Stomach smooth muscle (tissue), 2 donors: ENCODE data around the gene PCDHB4.
"Not testable (repeated sequence)": the region's sequence is repeated elsewhere in the genome, so short reads cannot be mapped to it uniquely, and the experiment has no call there.

ENCODE experiments used
- H3K27ac ChIP-seq: one replicate; pipeline ENCODE4 v1.7.0; 2013; ENCODE audit warnings: mild to moderate bottlenecking, low read length, inconsistent platforms
- H3K27me3 ChIP-seq, 2 donors: one replicate each; pipeline ENCODE4 v1.7.0; 2013; ENCODE audit warnings: low read length in 2 of 2; ENCODE audit not compliant: insufficient read depth in 2 of 2, control insufficient read depth in 1 of 2
- H3K36me3 ChIP-seq, 2 donors: one replicate each; pipeline ENCODE4 v1.7.0; 2013; ENCODE audit warnings: low read length in 2 of 2; ENCODE audit not compliant: control insufficient read depth in 2 of 2, insufficient read depth in 2 of 2
- H3K4me1 ChIP-seq: one replicate; pipeline ENCODE4 v1.7.0; 2013; ENCODE audit warnings: low read length; ENCODE audit not compliant: control insufficient read depth, insufficient read depth
- H3K4me3 ChIP-seq, 2 donors: one replicate each; pipeline ENCODE4 v1.7.0; 2013; ENCODE audit warnings: low read length in 2 of 2
- H3K9ac ChIP-seq, 2 donors: one replicate each; pipeline ENCODE4 v1.7.0; 2013; ENCODE audit warnings: low read length in 2 of 2, mild to moderate bottlenecking in 1 of 2
- H3K9me3 ChIP-seq, 2 donors: one replicate each; pipeline ENCODE4 v1.7.0; 2013; ENCODE audit warnings: low read length in 2 of 2; ENCODE audit not compliant: control insufficient read depth in 2 of 2
- donor health status: healthy.
- donor health status: Pancreatic carcinoma.

PCDHB4 gene

GRCh38 chr5:141121563-141121962, at the start of gene PCDHB4:
Gene PCDHB4, plus strand, starts transcription at chr5:141121818. Its CDS starts 181 bp downstream, at chr5:141121999.
- Histone ChIP-seq H3K4me3 (peak within 1 kb of the TSS; percentile 18 to 69), H3K27me3 (peaks cover 6% of the 10 kb centered on the region in 2 donors), H3K36me3 (no peaks in the 10 kb centered on the region), H3K9me3 (peaks cover 0 to 3% of the 10 kb centered on the region in 2 donors), H3K9ac (peak within 1 kb of the TSS in 1 of 2 donors; percentile 6), H3K27ac (no peak within 1 kb of the TSS), H3K4me1 (no peaks in the 10 kb centered on the region)

DNA sequence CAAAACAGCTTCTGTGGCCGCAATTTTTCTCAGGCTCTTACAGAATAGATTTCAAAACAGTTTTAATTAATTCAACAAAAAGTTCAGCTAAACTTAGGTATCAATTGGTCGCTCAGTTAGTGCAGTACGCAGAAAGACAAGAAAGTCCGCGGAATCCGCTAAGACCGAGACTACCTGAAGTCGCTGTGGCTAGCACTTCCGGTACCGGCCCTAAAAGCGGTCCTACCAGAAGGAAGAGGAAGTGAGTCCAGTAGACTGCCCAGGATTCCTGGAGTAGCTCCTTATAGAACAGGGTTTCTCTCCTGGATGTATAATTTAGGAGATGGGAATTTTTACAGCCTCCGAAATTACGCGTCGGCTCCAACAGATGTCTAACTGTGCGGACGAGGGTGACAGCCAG, 43.8 kb upstream of the PCDHB4 start:
- no peak overlapping the region for H3K9ac ChIP-seq
- H3K4me1 ChIP-seq = no peaks in the 10 kb centered on the region
- peaks cover 3 to 7% of the 10 kb centered on the region in 2 donors for H3K27me3 ChIP-seq
- peak overlapping the region in 1 of 2 donors; percentile 9 for H3K4me3 ChIP-seq
- no peaks in the 10 kb centered on the region for H3K36me3 ChIP-seq
- peaks cover 0 to 3% of the 10 kb centered on the region in 2 donors for H3K9me3 ChIP-seq
- no peak overlapping the region for H3K27ac ChIP-seq

GRCh38 chr5:141082228-141082627, 39.4 kb upstream of the PCDHB4 start:
- Histone ChIP-seq H3K4me1 (no peaks in the 10 kb centered on the region), H3K4me3 (no peak overlapping the region), H3K27me3 (peaks cover 3 to 7% of the 10 kb centered on the region in 2 donors), H3K9me3 (peaks cover 3% of the 10 kb centered on the region in 2 donors), H3K27ac (no peak overlapping the region), H3K36me3 (no peaks in the 10 kb centered on the region), H3K9ac (no peak overlapping the region)

- Histone ChIP-seq H3K36me3 (no peaks in the 10 kb centered on the region), H3K9me3 (peaks cover 11 to 13% of the 10 kb centered on the region in 2 donors), H3K9ac (peak overlapping the region; percentile 68 to 75), H3K4me3 (peak overlapping the region; percentile 73 to 87), H3K4me1 (no peaks in the 10 kb centered on the region), H3K27me3 (no peaks in the 10 kb centered on the region), H3K27ac (peak overlapping the region; percentile 12)
Observed at GRCh38 chr5:141084487-141084989, 37.1 kb upstream of the PCDHB4 start.

GRCh38 chr5:141094481-141095262, 26.9 kb upstream of the PCDHB4 start, which contains the start of gene PCDHB2:
Gene PCDHB2, plus strand, starts transcription at chr5:141094615. Its CDS starts 176 bp downstream, at chr5:141094791.
- H3K36me3 ChIP-seq = no peaks in the 10 kb centered on the region
- H3K4me3 ChIP-seq = peak within 1 kb of the TSS; percentile 27 to 60
- H3K27me3 ChIP-seq = peaks cover 0 to 2% of the 10 kb centered on the region in 2 donors
- H3K27ac ChIP-seq = no peak within 1 kb of the TSS
- H3K4me1 ChIP-seq = no peaks in the 10 kb centered on the region
- H3K9me3 ChIP-seq = peaks cover 15 to 27% of the 10 kb centered on the region in 2 donors
- peak within 1 kb of the TSS in 1 of 2 donors; percentile 21 for H3K9ac ChIP-seq

GRCh38 chr5:141095263-141095641, 26.4 kb upstream of the PCDHB4 start:
- Histone ChIP-seq H3K9ac (no peak overlapping the region), H3K4me3 (peak overlapping the region in 1 of 2 donors; percentile 60)

DNA sequence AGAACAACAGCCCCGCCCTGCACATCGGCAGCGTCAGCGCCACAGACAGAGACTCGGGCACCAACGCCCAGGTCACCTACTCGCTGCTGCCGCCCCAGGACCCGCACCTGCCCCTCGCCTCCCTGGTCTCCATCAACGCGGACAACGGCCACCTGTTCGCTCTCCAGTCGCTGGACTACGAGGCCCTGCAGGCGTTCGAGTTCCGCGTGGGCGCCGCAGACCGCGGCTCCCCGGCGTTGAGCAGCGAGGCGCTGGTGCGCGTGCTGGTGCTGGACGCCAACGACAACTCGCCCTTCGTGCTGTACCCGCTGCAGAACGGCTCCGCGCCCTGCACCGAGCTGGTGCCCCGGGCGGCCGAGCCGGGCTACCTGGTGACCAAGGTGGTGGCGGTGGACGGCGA, 25.4 kb upstream of the PCDHB4 start:
- not testable (repeated sequence) for H3K9ac ChIP-seq, H3K27me3 ChIP-seq, H3K36me3 ChIP-seq, H3K4me1 ChIP-seq, H3K27ac ChIP-seq, H3K4me3 ChIP-seq
- peaks cover 21 to 31% of the 10 kb centered on the region in 2 donors for H3K9me3 ChIP-seq

More at GRCh38 chr5:141095263-141095641, 26.4 kb upstream of the PCDHB4 start:
- Histone ChIP-seq H3K27ac (no peak overlapping the region), H3K4me1 (no peaks in the 10 kb centered on the region), H3K9me3 (peaks cover 15 to 26% of the 10 kb centered on the region in 2 donors), H3K36me3 (no peaks in the 10 kb centered on the region), H3K27me3 (peaks cover 0 to 2% of the 10 kb centered on the region in 2 donors)

DNA sequence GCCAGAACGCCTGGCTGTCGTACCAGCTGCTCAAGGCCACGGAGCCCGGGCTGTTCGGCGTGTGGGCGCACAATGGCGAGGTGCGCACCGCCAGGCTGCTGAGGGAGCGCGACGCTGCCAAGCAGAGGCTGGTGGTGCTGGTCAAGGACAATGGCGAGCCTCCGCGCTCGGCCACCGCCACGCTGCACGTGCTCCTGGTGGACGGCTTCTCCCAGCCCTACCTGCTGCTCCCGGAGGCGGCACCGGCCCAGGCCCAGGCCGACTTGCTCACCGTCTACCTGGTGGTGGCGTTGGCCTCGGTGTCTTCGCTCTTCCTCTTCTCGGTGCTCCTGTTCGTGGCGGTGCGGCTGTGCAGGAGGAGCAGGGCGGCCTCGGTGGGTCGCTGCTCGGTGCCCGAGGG, 25.0 kb upstream of the PCDHB4 start:
- H3K9ac ChIP-seq, H3K4me3 ChIP-seq, H3K36me3 ChIP-seq, H3K4me1 ChIP-seq, H3K27ac ChIP-seq, H3K27me3 ChIP-seq: not testable (repeated sequence)
- peaks cover 21 to 35% of the 10 kb centered on the region in 2 donors for H3K9me3 ChIP-seq

DNA sequence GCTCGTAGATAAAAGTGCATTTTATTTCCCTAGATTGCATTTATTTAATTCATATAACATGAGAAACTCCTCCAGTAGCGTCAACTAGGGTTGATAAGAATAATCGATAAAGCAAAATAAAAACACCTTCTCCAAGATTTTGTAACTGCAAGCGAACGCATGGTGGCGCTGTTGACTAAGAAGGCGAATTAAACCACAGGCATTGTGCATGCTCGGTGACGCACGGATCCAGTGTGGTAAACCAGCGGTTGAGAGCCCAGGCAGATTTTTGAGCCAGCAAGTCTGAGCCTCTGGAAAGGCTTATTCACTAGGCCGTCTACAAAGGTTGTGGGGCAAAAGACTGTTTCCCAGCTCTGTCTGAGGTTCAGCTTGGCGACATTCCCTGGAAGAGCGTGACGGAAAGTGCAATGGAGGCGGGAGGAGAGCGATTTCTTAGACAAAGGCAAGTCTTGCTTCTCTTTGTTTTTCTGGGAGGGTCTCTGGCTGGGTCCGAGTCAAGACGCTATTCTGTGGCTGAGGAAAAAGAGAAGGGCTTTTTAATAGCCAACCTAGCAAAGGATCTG, 21.3 kb upstream of the PCDHB4 start, which contains the start of gene PCDHB3:
Gene PCDHB3 (plus strand): TSS at position 231 of the 563 bp plus-strand sequence. CDS start 177 bp downstream, at position 408.
- no peaks in the 10 kb centered on the region for H3K36me3 ChIP-seq
- peak within 1 kb of the TSS; percentile 46 to 55 for H3K4me3 ChIP-seq
- H3K27me3 ChIP-seq = no peaks in the 10 kb centered on the region
- H3K9ac ChIP-seq = no peak within 1 kb of the TSS
- H3K4me1 ChIP-seq = no peaks in the 10 kb centered on the region
- H3K27ac ChIP-seq = no peak within 1 kb of the TSS
- H3K9me3 ChIP-seq = peaks cover 8 to 24% of the 10 kb centered on the region in 2 donors

DNA sequence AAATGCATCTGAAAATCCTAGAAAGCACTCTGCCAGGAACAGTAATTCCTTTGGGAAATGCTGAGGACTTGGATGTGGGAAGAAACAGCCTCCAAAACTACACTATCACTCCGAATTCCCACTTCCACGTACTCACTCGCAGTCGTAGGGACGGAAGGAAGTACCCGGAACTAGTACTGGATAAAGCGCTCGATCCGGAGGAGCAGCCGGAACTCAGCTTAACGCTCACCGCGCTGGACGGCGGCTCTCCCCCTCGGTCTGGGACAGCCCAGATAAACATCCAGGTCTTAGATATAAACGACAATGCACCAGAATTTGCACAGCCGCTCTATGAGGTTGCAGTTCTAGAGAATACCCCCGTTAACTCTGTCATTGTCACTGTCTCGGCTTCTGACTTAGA, 20.6 kb upstream of the PCDHB4 start:
- no peak overlapping the region for H3K9ac ChIP-seq
- peaks cover 5 to 18% of the 10 kb centered on the region in 2 donors for H3K9me3 ChIP-seq
- peak overlapping the region; percentile 46 to 55 for H3K4me3 ChIP-seq

More for the DNA sequence above, 20.6 kb upstream of the PCDHB4 start:
- Histone ChIP-seq H3K27ac (no peak overlapping the region), H3K4me1 (no peaks in the 10 kb centered on the region), H3K27me3 (no peaks in the 10 kb centered on the region), H3K36me3 (no peaks in the 10 kb centered on the region)
